Measurements from ENCODE around the gene ARID1B.

ARID1B gene

DNA sequence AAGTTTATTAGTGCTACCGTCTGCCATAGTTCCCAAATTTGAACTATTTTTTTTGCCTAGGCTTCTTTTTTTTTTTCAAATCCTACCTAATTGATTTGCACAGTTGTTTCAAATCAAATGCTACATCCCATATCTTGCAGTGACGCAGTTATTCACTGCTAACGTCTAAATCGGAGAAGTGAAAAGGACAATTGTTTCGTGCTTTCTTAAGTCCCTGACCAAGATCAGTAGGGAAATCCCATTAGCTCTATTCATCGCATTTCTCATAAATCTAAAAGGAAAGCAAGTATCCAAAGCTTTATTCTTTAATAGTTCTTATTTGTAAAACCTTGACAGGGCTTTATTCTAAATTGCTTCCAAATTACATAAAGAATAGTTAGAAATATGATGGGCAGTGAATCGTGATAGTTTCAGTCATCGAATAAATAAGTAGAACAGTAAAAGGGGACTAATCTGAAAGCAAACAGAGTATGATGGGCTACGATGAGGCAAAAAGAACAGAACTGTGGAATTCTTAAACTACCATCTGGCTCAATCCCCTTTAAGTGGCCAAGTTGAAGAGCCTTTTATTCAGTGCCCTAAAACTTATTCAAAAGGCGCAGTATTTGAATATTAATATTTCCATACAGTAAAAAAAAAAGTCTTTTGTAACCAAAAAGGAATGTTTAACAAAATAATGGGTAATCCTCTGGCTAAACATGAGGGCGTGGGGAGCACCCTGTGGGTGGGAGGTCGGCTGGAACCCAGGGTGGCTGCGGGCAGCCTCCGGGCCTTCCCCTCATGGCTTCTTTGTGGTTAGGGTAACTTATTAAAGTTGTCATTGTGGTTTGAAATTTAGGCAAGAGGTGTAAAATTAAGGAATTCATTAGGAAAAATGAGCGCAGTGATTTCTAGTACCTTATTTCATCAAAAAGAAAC, 3.0 kb upstream of the ARID1B start:
- DNase-seq (ENCODE audit: low spot score), result peak; percentile 43

DNA sequence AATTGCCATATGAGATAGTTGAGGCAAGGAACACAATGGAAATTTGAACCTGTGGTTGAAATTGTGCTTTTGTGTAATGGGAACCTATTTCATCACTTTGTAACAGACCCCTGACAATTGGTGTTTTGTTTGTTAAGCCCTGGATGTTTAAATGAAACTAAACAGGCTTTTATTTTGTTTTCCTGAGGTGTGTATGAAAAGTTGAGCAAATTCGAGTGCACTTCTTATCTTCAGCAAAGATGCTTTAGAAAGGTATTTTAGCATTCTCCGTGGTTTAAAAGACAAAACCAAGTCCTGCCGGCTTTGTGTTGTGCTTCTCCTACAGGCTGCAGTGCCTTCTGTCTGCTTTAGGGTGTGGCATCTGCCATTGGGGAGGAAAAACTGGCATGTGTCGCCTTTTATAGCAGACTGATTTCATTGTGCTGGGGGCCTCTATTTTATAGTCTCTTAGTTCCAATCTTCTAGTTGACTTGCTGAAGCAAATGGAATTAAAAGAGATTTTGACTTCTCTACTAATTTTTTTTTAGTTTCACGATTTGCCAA, 2.2 kb upstream of the ARID1B start:
- DNase-seq (ENCODE audit: low spot score), result no peak

DNA sequence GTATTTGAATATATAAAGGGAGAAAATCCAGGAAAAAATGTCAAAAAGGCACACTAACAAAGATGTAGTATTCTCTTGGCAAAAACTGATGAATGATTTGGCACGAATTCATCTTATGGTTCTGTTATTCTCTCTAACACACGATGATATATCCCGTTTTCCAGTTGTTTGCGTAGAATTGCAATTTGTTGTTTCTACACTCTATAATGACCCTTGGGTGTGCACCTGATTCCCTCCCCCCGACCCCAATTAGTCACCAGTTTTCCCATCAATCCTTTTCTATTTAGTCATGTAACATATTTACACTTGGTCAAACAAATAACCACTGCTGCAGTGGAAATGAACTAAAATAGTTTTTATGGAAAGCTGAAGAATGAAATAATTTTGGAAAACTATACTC, 1.5 kb upstream of the ARID1B start:
- no peak for DNase-seq (ENCODE audit: low spot score)

DNA sequence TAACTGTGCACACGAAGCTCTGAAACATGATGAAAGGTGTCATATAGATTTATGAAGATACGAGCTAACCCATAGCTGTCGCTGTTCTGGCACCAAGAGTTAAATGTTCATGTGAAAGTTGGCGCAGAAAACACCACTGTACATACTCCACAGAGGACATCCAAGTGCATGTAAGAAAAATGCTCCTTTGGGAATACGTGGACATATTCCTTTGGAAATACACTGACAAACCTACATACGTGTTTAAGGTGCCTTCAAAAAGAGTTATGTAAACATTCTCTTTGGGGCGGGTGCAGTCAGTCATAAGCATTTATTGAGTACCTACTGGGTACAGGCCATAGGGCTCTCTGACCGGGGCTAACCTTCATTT, 723 bp upstream of the ARID1B start:
- DNase-seq (ENCODE audit: low spot score), result no peak

DNA sequence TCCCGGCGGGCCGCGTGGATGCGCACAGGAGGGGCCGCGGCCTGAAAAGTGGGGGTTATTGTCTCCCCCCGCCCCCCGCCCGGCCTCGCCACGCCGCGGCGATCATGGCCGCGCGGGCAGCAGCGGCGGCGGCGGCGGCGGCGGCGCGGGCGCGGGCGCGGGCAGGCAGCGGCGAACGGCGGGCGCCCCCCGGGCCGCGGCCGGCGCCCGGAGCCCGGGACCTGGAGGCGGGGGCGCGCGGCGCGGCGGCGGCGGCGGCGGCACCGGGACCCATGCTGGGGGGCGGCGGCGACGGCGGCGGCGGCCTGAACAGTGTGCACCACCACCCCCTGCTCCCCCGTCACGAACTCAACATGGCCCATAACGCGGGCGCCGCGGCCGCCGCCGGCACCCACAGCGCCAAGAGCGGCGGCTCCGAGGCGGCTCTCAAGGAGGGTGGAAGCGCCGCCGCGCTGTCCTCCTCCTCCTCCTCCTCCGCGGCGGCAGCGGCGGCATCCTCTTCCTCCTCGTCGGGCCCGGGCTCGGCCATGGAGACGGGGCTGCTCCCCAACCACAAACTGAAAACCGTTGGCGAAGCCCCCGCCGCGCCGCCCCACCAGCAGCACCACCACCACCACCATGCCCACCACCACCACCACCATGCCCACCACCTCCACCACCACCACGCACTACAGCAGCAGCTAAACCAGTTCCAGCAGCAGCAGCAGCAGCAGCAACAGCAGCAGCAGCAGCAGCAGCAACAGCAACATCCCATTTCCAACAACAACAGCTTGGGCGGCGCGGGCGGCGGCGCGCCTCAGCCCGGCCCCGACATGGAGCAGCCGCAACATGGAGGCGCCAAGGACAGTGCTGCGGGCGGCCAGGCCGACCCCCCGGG, 637 bp downstream of the ARID1B start:
- DNase-seq (ENCODE audit: low spot score), result no peak

DNA sequence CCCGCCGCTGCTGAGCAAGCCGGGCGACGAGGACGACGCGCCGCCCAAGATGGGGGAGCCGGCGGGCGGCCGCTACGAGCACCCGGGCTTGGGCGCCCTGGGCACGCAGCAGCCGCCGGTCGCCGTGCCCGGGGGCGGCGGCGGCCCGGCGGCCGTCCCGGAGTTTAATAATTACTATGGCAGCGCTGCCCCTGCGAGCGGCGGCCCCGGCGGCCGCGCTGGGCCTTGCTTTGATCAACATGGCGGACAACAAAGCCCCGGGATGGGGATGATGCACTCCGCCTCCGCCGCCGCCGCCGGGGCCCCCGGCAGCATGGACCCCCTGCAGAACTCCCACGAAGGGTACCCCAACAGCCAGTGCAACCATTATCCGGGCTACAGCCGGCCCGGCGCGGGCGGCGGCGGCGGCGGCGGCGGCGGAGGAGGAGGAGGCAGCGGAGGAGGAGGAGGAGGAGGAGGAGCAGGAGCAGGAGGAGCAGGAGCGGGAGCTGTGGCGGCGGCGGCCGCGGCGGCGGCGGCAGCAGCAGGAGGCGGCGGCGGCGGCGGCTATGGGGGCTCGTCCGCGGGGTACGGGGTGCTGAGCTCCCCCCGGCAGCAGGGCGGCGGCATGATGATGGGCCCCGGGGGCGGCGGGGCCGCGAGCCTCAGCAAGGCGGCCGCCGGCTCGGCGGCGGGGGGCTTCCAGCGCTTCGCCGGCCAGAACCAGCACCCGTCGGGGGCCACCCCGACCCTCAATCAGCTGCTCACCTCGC, 1.5 kb downstream of the ARID1B start:
- DNase-seq (ENCODE audit: low spot score), result no peak

DNA sequence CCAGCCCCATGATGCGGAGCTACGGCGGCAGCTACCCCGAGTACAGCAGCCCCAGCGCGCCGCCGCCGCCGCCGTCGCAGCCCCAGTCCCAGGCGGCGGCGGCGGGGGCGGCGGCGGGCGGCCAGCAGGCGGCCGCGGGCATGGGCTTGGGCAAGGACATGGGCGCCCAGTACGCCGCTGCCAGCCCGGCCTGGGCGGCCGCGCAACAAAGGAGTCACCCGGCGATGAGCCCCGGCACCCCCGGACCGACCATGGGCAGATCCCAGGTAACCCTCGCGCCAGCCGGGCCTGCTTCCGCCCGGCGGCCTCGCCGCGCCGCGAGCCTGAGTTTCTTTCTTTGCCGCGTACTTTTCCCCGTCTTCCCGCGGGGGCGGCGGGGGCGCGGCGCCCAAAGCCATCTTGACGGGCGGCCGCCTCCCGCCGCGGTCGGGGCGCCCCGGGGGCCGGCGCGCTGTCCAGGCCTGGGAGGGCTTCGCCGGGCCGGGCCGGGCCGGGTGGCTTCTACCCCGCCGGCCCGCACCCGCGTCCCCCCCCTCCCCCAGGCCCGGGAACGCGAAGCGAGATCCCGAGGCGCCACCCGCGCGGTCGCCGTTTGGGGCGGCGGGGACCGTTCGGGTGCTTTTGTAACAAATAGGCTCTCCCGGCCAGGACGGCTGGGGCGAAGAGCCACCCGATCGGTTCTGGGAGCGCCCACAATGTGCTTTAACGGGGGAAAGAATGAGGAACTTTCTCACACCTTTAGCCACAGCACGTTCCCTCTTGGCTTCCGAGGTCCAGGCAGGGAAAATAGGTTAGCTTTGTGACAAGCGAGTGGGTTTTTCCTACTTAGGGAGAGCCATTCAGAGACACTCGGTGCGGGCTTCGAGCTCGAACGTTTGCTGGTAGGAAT, 2.3 kb downstream of the ARID1B start:
- DNase-seq (ENCODE audit: low spot score), result no peak

DNA sequence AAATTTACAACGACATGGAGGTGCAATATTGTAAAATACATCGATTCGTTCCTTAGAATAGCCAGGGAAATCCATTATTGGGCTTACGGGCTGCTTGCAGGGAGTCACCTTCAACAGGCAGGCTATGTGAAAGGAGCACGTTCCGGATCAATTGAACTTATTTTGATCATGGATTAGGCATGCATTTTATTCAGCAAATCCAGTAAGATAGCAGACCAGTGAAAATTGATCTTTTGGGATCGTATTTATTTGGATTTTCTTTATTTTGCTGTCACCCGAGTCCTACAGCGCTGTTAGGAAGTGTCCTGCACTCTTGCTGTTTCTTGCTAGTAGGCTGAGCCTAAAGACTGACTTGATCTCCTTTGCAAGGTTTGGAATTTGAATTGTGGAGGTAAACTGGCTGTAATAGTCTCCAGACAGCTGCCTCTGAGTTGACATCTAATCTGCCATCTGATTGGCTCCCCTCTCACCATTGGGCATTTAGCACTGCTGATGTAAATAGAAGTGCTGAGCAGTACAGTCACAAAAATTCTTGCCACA, 3.0 kb downstream of the ARID1B start:
- peak; percentile 57 for DNase-seq (ENCODE audit: low spot score)

DNA sequence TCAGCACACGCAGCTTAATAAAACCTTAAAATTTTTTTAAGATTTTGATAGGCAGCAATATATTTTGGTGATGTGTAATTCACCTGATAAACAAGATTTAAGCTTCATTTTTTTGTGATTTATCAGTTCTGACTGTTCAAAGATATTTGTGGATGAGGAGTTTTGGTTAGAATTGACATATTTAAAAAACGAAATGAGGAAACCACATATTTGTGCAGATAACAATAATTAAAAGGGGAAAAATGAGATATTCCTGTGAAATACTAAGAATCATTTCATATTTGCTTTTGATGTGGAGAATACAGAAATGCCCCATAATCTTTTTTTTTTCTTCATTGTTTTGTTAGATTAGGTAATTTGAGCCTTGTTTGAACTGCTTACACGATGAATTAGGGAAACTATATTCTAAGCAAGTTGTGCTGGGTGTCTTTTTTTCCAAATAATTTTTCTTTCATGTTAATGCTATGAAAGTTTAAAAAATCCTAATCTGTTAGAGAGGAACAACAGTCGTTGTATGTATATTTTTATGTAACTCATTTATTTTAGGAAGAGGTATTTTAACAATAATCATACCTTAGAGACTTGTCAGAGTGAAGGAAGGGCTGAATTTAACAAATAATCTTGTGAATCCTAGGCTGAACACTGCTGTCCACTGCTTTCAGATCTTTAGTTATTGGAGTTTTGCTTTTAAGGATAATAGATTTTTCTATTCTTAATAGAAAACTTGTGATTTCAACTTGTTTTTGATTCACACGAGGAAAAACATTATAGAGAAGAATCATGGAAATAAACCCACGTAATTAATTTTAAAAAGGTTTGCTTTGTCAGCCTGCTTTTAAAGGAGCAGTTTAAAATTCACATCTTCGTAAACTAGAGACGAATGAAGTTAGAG, 4.0 kb downstream of the ARID1B start:
- DNase-seq (ENCODE audit: low spot score), result no peak

DNA sequence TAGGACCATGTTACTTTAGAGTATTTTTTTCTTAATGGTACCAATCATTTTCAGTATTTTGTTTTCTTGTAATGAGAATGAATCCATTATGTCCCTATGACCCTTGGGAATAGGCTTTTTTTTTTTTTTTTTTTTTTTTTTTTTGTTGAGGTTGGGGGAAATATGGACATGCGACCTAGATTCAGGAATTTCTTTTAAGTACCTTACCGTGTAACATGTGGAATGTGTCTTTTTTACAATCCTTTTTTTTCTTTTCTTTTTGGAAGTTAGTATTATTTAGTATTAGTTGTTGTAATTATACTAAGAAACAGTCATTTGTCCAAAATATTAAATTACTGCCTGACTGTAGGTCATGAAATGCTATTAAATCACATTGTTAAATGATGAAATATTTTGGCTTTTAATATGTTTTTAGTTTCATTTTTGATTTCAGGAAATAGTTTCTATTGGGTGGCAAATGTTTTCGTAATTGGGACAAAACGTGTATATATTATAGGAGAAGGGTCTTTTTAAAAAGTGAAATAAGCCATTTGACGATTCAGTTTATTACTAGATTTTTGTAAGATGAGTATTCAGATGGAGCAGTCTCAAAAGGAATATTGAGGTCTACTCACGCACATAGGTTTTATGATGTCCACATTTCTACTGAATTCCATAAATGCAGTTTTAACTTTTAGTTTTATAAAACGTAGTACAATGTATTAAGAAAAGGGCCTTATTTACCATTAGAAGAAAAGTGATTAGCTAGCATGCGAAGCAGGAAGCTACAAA, 4.9 kb downstream of the ARID1B start:
- no peak for DNase-seq (ENCODE audit: low spot score)

DNA sequence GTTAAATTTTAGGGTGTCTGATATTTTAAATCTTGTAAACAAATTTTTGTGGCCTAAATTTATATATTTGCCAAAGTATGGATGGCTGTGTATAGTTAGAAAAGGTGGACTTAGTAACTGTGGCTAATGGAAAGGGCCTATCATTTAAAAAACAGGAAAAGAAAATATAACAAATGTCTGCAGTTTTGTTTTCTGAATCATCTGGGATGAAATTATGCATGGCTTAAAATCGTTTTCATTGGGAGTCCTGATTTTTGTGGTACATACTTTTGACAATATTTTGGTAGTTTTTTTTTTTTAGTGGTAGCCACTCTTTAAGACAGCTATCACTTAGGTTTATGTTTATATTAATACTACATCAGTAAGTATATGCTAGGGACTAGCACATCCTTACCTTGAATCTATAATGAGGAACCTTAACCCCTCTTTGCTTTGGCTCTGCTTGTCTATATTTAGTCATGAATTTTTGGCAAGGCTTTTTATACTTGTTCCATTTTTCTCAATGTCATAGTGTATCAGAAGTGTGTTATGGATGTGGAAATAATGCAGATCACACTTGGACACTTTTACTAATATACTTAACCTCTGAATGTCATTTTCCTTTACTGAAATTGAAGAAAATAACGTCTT, 5.6 kb downstream of the ARID1B start:
- no peak for DNase-seq (ENCODE audit: low spot score)

DNA sequence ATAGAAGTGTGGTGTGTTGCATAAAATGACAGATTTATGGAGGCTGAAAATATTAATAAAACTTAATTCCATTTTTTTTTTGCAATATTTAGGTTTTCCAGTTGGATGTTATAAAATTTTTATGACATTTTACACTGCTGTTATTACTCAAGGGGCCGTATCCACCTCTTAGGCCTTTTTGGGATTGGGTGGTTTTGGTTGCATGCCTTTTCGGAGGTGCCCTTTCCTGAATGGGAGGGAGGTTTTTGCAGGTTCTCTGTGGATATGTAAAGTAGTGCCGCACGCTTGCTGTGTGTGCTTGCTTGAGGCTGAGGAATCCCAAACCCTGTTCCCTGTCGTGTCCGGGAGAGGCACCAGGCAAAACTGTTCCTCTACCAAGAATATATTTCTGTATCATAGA, 6.8 kb downstream of the ARID1B start:
- DNase-seq (ENCODE audit: low spot score), result no peak

DNA sequence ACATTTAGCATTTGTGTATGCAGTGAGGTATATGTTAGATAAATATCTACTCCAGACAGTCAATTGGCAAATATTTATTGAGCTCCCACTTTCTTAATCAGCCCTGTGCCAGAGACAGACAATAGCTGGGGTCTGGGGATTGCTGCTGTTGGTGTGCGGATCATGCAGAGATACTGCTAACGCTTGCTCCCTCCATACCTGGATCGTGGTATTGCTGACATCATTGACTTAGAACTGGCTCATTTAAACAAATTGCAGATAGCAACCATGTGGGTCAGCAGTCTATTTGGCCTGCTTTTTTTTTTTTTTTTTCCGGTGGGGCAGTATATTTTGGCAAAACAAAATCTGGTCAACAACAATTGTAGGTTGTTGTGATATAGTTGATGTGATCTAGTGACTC, 9.5 kb downstream of the ARID1B start:
- DNase-seq (ENCODE audit: low spot score), result no peak

DNA sequence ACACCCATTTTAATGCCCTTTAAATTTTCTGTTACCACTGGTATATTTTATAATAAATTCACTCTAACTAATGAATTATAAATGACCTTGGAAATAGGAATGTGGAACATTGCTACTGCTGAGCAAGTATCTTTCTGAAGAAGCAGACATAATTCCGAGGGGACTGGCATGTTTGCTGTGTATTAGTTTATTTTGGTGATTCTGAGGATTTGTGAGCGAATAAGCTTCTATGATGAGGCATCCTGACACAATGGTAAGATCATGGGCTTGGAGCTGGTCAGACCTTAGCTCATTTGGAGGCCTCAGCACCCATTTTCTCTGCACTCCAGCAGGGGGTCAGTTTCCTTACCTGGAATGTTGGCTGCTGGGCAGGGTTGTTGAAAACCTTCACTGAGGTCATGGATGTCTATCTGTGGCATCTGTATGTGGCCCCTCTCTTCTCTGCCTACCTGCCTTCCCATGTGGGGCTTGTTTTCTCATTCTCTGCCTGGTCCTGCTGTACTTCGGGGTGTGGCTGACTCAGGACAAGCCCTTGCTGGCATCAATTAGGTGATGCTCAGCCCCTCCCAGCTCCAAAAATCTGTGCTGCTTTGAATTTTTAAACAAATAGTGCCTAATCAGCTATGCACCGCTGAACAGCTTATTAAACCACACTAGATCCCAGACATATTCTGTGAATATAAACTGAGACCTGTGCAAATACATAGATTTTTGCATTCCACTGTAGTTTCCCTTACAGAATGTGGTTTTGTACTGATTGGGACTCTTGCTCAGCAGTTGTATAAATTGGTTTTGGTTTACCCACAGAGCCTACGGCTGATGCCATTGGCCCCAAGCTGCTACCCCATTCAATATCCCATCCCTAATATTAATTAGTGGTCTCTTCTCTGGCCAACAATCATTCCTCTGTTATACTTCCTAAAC, 10.7 kb downstream of the ARID1B start:
- DNase-seq (ENCODE audit: low spot score), result no peak

DNA sequence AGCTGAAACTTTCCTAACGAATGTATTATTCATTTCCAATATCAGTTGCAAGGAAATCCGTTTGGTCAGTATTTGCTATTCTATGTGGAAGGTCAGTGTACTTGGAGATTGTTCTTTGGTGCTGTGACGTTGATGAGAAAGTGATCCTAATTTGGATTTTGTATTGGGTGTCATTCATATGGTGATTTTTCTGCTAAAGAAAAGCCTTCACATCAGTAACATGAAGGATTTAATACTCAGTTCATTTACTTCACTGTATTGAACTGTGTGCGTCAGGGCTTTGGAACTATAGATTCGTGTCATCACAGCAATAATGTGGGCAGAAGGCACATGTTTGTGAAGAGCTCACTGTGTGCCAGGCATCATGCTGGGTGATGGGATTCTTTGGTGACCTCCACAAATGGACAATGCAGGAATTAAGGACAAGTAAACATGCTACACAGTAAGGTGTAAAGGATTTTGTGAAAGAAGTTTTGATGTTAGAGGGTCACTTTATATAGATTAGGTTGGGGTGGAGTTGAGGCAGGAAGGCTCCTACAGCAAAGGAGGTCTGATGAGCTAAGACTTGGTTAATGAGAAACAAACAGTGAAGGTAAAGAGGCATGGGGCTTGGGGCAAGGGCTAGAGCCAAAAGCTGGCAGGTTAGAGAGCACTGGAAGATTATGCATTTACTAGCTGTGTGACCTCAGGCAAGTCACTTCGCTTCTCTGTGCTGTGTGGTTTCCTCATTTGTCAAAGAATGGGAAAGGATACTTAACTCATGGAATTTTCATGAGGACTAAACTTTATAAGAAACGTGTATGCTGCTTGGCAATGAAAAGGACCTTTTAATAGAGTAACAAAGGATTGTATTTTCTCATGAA, 12.1 kb downstream of the ARID1B start:
- no peak for DNase-seq (ENCODE audit: low spot score)

DNA sequence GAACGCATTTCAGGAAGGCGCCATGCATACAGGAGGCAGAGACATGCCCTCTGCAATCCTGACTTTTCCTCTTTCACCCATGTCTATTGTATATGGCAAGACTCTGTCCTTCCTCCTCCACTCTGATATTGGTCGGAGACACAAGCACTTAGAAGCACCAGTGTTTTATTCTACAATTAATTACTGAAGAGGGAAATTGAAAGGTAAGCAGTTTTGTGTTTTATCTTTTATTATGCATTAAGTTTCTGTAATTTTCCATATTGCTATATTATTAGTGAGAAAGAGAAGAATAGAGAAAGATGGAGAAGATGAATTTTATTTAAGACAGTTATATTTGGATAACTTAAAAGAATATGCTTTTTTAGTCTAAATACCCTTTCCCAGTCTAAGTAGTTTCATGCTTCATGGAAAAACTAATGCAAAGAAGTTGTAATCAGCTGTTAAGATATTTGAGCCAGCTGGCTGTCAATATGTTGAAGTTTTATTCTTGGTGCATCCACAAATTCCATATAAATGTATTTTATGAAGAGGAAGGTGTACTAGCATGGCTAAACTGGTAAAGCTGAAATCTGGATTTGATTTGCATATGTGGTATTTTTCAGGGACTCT, 13.6 kb downstream of the ARID1B start:
- no peak for DNase-seq (ENCODE audit: low spot score)

Data from COLO829 (cell line).